Stimulated activated CD4-positive, alpha-beta T cell treated with anti-CD3 and anti-CD28 coated beads, TNF-alpha, amount 100 ng/mL, for 1 hour (primary cell): ENCODE measurements around the gene SORCS1.

Experiments
- DNase-seq, 3 donors: peaks; one replicate each; pipeline ENCODE4 v3.0.0-alpha.2; 2020; ENCODE audit warnings: low read depth in 3 of 3, low spot score in 1 of 3

SORCS1 gene

DNA sequence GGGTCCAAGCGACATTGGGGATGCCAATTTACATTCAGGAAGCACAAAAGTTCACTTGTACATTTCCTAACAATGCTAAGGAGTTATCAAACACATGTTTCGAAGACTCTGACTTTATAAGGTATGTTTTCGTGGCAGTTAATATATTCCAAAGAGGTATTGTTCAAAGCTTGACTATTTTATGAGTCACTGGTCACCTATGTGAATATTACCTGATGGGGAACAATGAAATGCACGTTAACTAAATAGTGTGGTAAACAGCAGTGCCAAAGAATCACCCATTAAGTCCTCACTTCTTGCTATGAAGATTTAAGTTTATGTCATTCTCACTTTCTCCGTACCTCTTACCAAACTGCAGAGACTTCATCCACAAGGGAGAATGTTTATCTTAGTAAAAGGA, 550.2 kb downstream of the SORCS1 start:
- DNase-seq: no peak

- no peak for DNase-seq
Observed at GRCh38 chr10:106612381-106612780, 552.1 kb downstream of the SORCS1 start.

- no peak for DNase-seq
Observed at GRCh38 chr10:106609470-106610266, 554.8 kb downstream of the SORCS1 start.

DNA sequence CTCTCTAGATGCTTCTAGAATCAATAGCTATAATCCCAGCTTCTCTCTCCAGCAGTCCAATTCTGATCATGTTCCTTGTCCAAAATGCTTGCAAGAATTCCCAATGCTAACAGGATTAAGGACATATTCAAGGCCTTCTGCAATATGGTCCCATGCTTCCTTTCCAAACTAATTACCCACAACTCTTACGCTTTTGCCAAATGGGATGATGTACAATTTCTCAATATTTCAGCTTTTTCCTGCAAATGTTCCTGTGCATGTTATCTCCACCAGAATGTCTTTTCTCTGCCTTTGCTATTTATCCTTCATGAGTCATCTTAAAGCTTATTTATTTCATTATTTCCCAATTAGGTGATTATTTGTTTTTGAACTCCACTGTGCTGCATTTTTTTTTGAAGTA, 556.4 kb downstream of the SORCS1 start:
- DNase-seq: no peak

DNA sequence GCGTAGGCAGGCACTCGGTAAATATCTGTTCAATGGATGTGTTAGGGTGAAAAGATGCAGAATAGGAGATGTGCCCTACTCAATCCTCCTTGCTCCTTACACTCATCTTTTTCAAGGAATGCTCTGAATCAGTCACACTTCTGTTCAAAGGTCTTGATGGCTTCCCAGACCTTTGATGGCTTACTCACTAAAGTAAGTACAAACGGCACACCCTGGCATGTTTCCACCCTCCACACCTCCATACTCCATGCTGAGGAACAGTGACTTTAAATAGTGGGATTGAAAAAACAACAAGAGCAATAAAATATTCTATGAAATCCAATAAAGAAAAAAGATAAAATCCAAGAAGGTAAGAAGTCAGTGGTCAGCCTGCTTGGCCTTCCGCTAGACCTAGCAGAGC, 569.2 kb downstream of the SORCS1 start:
- no peak for DNase-seq

- DNase-seq: no peak
Observed at GRCh38 chr10:106593876-106594275, 570.6 kb downstream of the SORCS1 start.

- DNase-seq: no peak
Observed at GRCh38 chr10:106592396-106592795, 572.1 kb downstream of the SORCS1 start.

- DNase-seq: no peak
Observed at GRCh38 chr10:106582291-106582690, 582.2 kb downstream of the SORCS1 start.

DNA sequence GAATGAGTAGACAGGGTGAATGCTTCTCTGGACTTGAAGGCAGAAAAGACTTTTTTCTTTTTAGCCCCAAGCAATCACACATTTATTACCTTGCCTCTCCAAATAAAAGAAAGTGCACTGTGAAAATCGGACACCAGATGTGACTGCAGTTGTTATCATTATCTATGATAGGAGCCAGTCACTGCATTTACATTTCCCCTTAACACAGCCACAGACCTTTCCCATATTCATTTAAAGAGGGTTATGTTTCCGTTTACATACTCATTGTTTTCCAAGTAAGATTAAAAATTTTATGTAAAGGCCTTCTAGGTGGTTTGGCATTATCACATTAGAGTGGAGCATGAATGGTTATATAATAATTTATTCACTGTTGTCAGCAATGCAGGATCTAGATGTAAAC, 586.8 kb downstream of the SORCS1 start:
- no peak for DNase-seq

- DNase-seq: no peak
Observed at GRCh38 chr10:106577266-106577665, 587.2 kb downstream of the SORCS1 start.

DNA sequence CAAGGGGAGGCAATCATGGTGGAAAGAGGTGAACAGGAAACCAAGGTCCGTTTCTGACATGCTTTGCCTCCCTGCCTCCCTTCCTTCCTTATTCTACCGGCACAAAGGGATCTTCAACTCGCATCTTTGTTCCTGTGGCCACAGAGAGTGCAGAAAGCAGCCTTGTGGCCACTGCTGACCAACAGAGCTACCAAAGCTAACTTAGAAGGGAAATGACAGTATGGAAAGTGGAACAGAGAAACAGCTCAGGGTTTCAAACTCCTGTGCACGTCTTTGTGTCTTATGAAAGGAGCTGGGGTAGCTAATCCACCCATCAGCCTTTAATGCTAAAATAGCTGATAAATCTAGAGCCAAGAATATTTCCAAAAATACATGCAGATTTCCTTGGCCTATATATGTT, 588.0 kb downstream of the SORCS1 start:
- no peak for DNase-seq

DNA sequence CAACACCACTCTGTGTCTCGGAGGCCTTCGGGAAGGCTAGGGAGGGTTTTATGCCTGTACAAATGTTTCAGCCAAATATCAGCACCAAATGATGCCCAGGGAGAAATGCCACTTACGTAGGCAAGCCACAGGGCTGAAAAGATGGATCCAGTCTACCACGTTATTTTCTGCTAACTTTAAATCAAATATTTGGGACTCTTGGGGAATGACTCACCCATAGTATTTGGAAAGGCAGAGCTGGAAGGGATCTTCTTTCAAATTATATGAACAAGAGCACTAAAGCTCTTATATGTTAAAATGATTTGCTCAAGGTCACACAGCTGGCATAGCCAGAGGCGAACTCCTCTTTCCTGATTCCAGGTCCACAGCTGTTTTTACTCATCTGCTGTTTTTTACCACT, 591.4 kb downstream of the SORCS1 start:
- DNase-seq: no peak

- DNase-seq: no peak
Observed at GRCh38 chr10:106571192-106571946, 593.1 kb downstream of the SORCS1 start.

- DNase-seq: no peak
Observed at GRCh38 chr10:106570268-106570667, 594.2 kb downstream of the SORCS1 start.

DNA sequence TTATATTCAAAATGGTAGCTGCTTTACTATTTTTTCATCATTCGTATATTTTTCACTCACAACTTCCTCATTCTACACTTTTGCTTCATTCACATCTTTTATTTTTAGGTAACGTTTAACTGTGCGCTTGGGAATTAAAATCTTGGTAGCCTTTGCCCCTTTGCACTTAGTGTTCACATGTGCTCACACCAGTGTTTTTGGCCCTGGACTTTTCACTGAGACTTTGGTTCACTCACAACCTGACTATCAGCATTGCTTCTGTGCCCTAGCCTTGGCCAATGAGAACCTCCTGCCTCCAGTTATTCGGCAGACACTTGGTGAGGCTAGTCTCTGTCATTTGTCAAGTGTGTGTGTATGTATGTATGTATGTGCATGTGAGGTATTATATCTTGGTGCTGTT, 596.9 kb downstream of the SORCS1 start:
- DNase-seq: no peak

DNA sequence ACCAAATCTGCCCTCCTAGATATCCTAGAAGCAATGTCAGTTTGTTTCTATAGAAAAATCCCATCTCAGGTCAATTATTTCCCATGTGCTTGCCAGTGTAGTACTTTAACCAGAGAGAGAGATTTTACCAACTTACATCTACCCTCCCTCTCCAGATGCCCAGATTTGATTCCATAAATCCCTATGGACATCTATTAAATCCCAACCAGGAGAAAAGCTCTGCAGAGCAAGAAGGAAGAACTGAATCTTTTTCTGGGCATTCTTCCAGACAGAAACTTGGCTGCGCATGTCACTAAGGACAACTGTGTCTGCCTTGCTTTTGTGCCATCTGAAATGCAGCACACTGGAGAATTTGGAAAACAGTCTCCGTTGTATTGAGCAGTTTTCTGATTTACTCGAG, 597.6 kb downstream of the SORCS1 start:
- DNase-seq: no peak

DNA sequence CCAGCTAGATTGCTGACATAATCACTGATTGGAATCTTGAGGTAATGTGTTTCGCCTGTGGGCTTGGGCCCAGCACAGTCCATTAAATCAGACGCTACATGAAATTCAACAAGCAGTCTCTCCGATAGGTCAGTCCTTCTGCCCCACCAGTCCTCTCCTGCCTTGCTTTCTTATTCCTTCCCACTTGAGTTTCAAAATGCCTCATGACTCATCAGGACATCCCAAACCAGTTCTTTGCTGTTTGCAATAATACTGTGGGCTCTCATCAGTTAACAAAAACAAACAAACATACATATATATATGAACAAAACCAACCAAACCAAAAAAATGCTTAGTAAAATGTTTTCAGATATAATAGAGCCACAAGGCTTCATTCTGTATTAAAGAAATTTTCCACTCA, 599.0 kb downstream of the SORCS1 start:
- no peak for DNase-seq

- no peak for DNase-seq
Observed at GRCh38 chr10:106563384-106563783, 601.1 kb downstream of the SORCS1 start.

- DNase-seq: no peak
Observed at GRCh38 chr10:106560925-106561640, 603.4 kb downstream of the SORCS1 start.

GRCh38 chr10:106559442-106559841, 605.1 kb downstream of the SORCS1 start:
- no peak for DNase-seq

- DNase-seq: no peak
Observed at GRCh38 chr10:106557951-106558733, 606.4 kb downstream of the SORCS1 start.
